ENCODE results near the gene UBR2. TPM values are rescaled to one million over a fixed set of nuclear protein-coding genes. Genes with fewer than 3 reads are reported as not detected.
"Not testable (repeated sequence)": the region's sequence is repeated elsewhere in the genome, so short reads cannot be mapped to it uniquely, and the experiment has no call there.

Gene UBR2
- total RNA-seq, 1 donor from 2014 or later: 20.9 TPM

DNA sequence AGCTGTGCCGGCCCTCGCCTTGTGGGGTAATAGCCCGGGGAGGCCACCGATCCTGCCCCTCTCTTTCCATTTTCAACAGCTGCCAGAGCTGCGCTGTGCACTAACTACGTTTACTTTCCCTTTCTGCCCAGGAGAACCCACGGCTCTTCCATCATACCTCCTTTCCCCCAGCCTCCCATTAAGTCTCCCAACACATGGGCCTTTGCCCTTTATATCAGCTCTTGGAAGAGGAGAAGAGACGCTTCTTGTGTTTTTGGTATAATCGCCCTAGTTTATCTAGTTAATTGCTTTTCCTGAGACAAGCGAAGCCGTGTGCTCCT lies 637 bp downstream of the UBR2 start:
- no peaks in the 10 kb centered on the region for H3K27me3 Mint-ChIP-seq (ENCODE audit: low read depth)
- peaks cover 33% of the 10 kb centered on the region for H3K4me1 Mint-ChIP-seq (ENCODE audit: low read depth)
- H3K27ac Mint-ChIP-seq (ENCODE audit: unreplicated experiment): peak overlapping the region; percentile 97
- DNase-seq (ENCODE audit: low spot score): no peak
- no peaks in the 10 kb centered on the region for H3K9me3 Mint-ChIP-seq (ENCODE audit: low read depth)
- H3K4me3 Mint-ChIP-seq (ENCODE audit: unreplicated experiment): peak overlapping the region; percentile 96
- TF ChIP-seq, protein P1, sequence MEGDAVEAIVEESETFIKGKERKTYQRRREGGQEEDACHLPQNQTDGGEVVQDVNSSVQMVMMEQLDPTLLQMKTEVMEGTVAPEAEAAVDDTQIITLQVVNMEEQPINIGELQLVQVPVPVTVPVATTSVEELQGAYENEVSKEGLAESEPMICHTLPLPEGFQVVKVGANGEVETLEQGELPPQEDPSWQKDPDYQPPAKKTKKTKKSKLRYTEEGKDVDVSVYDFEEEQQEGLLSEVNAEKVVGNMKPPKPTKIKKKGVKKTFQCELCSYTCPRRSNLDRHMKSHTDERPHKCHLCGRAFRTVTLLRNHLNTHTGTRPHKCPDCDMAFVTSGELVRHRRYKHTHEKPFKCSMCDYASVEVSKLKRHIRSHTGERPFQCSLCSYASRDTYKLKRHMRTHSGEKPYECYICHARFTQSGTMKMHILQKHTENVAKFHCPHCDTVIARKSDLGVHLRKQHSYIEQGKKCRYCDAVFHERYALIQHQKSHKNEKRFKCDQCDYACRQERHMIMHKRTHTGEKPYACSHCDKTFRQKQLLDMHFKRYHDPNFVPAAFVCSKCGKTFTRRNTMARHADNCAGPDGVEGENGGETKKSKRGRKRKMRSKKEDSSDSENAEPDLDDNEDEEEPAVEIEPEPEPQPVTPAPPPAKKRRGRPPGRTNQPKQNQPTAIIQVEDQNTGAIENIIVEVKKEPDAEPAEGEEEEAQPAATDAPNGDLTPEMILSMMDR (IDR thresholded peaks at IDR 0.05): no peak
- H3K36me3 Mint-ChIP-seq (ENCODE audit: low read depth): no peaks in the 10 kb centered on the region

DNA sequence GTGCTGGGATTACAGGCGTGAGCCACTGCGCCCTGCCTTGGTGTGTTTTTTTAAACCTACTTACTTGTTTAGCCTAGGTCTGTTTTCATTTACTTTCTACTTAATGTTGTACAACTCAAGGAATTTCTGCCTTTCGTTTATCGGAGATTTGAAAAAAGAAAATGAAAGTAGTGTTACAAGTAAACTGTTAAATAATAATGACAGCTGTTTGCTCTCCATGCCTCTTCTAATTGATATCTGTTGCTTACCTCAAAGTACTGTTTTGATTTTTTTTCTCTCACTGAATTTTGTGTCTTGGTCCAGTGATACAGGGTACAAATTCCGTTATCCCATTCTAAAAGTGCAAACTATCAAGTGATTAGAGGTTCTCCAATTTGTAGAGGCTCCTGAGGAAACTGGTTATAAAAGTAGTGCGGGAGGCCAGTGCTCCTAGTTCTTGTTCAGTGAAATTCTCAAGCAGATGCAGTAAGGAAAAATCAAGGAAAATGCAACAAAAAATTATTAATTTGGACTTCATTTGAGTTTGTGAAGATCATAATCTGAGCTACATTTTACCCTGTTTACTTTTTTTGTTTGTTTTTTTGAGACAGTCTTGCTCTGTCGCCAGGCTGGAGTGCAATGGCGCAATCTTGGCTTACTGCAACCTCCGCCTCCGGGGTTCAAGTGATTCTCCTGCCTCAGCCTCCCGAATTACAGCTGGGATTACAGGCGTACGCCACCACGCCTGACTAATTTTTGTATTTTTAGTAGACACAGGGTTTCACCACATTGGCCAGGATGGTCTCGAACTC lies 2.2 kb downstream of the UBR2 start:
- Mint-ChIP-seq H3K4me1 (ENCODE audit: low read depth) (peaks cover 39% of the 10 kb centered on the region), H3K4me3 (ENCODE audit: unreplicated experiment) (peak overlapping the region; percentile 96), H3K27me3 (ENCODE audit: low read depth) (no peaks in the 10 kb centered on the region), H3K9me3 (ENCODE audit: low read depth) (no peaks in the 10 kb centered on the region), H3K27ac (ENCODE audit: unreplicated experiment) (peak overlapping the region; percentile 5), H3K36me3 (ENCODE audit: low read depth) (no peaks in the 10 kb centered on the region)
- TF ChIP-seq, protein P1 (IDR thresholded peaks at IDR 0.05): no peak
- DNase-seq (ENCODE audit: low spot score): no peak

DNA sequence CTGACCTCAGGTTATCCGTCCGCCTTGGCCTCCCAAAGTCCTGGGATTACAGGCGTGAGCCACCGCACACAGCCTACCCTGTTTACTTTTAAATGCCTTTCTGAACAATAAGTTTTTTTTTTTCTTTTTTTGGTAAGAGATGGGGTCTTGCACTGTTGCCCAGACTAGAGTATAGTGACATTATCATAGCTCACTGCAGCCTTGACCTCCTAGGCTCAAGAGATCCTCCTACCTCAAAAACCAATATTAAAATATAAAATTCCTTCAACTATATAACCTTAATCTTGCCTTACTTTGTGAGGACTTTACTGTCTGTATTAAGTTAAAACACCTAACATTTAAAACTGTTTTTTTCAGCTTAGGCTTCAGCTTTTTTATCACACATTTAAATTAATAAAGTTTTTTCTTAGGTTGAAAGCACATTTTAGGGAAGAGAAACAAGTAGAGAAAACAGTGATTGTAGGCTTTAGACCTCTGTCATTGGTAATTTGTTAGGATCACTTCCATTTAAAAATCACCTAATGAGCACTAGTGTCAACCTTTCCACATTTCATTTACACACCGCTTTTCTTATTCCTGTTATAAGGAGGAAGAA lies 2.9 kb downstream of the UBR2 start:
- H3K27me3 Mint-ChIP-seq (ENCODE audit: low read depth): no peaks in the 10 kb centered on the region
- TF ChIP-seq, protein P1 (IDR thresholded peaks at IDR 0.05): no peak
- H3K9me3 Mint-ChIP-seq (ENCODE audit: low read depth): no peaks in the 10 kb centered on the region
- H3K4me3 Mint-ChIP-seq (ENCODE audit: unreplicated experiment): no peak overlapping the region
- H3K27ac Mint-ChIP-seq (ENCODE audit: unreplicated experiment): peak overlapping the region; percentile 68
- peaks cover 39% of the 10 kb centered on the region for H3K4me1 Mint-ChIP-seq (ENCODE audit: low read depth)
- H3K36me3 Mint-ChIP-seq (ENCODE audit: low read depth): no peaks in the 10 kb centered on the region
- DNase-seq (ENCODE audit: low spot score): no peak

DNA sequence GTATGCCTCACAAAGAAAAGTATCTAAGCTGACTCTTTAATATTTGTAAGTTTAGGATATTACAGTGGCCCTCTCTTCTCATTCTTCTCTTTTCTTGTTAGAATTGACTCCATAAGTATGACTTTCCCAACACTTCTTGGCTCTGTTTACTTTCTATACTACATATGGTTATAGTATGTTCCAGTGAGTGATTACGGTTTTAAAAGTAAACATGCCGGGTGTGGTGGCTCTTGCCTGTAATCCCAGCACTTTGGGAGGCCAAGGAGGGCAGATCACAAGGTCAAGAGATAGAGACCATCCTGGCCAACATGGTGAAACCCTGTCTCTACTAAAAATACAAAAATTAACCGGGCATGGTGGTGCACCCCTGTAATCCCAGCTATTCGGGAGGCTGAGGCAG lies 3.4 kb downstream of the UBR2 start:
- not testable (repeated sequence) for H3K27me3 Mint-ChIP-seq (ENCODE audit: low read depth); DNase-seq (ENCODE audit: low spot score); H3K9me3 Mint-ChIP-seq (ENCODE audit: low read depth); H3K4me3 Mint-ChIP-seq (ENCODE audit: unreplicated experiment); H3K36me3 Mint-ChIP-seq (ENCODE audit: low read depth)
- Mint-ChIP-seq H3K27ac (ENCODE audit: unreplicated experiment) (peak overlapping the region; percentile 68), H3K4me1 (ENCODE audit: low read depth) (peaks cover 41% of the 10 kb centered on the region)

DNA sequence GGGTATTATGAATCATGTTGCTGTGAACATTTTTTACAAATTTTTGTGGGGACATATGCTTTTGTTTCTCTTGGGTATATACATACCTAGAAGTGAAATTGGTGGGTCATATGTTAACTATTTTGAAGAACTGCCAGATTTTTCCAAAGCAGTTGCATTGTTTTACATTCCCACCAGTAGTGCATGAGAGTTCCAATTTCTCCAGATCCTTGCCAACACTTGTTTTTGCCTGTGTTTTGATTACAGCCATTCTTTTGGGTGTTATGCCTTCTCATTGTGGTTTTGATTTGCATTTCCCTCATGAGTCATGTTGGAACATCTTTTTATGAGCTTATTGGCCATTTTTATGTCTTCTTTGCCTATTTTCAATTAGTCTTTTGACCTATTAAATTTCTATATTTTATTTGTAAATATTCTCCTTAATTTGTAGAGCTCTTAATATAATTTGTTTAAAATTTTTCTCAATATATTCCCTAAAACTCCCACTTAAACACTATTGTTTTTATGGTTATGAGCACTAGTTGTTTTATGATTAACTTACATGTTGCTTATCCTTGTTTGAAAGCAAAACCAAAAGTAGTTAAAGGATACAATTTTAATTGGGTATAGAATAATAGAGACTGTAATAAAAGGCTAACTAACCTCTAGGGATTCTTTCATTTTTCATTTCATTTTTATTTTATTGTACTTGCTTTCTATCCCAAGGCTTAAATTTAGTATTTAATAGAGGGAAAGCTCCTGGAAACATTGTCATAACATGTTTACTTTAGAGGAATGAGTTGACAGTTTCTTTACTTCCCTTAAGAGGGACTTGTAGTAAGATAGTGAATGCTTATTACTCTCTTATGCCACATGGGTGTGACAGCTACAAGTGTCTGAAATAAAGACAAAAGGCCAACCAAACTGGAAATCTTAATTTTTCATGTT lies 5.5 kb downstream of the UBR2 start:
- H3K4me3 Mint-ChIP-seq (ENCODE audit: unreplicated experiment): no peak overlapping the region
- H3K36me3 Mint-ChIP-seq (ENCODE audit: low read depth): peaks cover 5% of the 10 kb centered on the region
- no peak for DNase-seq (ENCODE audit: low spot score)
- H3K9me3 Mint-ChIP-seq (ENCODE audit: low read depth): no peaks in the 10 kb centered on the region
- H3K4me1 Mint-ChIP-seq (ENCODE audit: low read depth): peaks cover 45% of the 10 kb centered on the region
- H3K27ac Mint-ChIP-seq (ENCODE audit: unreplicated experiment): peak overlapping the region; percentile 60
- no peaks in the 10 kb centered on the region for H3K27me3 Mint-ChIP-seq (ENCODE audit: low read depth)
- TF ChIP-seq, protein P1 (IDR thresholded peaks at IDR 0.05): peak; percentile 32

Data from chondrocyte (in vitro differentiated cells).